HepG2 (cell line): Measurements from ENCODE around the gene CALM1. TPM values are rescaled to one million over a fixed set of nuclear protein-coding genes. Genes with fewer than 3 reads are reported as not detected.

Experiments
- FOXA3 ChIP-seq: IDR thresholded peaks from 2 replicates; pipeline ENCODE4 v1.6.1; 2016; ENCODE audit warnings: missing genetic modification reagents, missing compliant biosample characterization
- GFI1 ChIP-seq: sonication (generic); formaldehyde crosslinking; IDR thresholded peaks from 2 replicates; pipeline ENCODE4 v1.5.0; 2020; ENCODE audit warnings: missing genetic modification reagents, mild to moderate bottlenecking, borderline replicate concordance
- GPN1 ChIP-seq: sonication (generic); formaldehyde crosslinking; IDR thresholded peaks from 2 replicates; pipeline ENCODE4 v1.5.1; 2020; ENCODE audit warnings: missing genetic modification reagents, borderline replicate concordance
- HIVEP1 ChIP-seq: sonication (generic); formaldehyde crosslinking; IDR thresholded peaks from 2 replicates; pipeline ENCODE4 v1.4.0; 2020; ENCODE audit warnings: mild to moderate bottlenecking, missing genetic modification reagents
- MED1 ChIP-seq: sonication (generic); formaldehyde crosslinking; IDR thresholded peaks from 2 replicates; pipeline ENCODE4 v1.4.0; 2020; ENCODE audit warnings: missing genetic modification reagents
- MZF1 ChIP-seq: sonication (generic); formaldehyde crosslinking; IDR thresholded peaks from 2 replicates; pipeline ENCODE4 v1.8.1; 2023; ENCODE audit warnings: mild to moderate bottlenecking, missing genetic modification reagents, borderline replicate concordance
- NFE2L2 ChIP-seq: fragments of 150-350 bp; IDR thresholded peaks from 2 replicates; pipeline ENCODE4 v1.6.1; 2014; ENCODE audit warnings: low read length
- NFRKB ChIP-seq: fragments of 450-650 bp; IDR thresholded peaks from 2 replicates; pipeline ENCODE4 v1.6.1; 2017
- NR2F6 ChIP-seq, 2 experiments: IDR thresholded peaks; 2 replicates each; pipeline ENCODE4 v1.6.1; 2016; ENCODE audit warnings: antibody characterized with exemption in 1 of 2, mild to moderate bottlenecking in 1 of 2
- SOX13 ChIP-seq, 3 experiments: fragments of 450-650 bp in 1 of 3; sonication (generic) in 1 of 3; formaldehyde crosslinking in 1 of 3; IDR thresholded peaks in 2 of 3; conservative IDR thresholded peaks in 1 of 3; 2 replicates each; pipeline versions ENCODE4 v1.5.0 to v1.6.1; 2016 to 2020; ENCODE audit warnings: antibody characterized with exemption in 1 of 3, mild to moderate bottlenecking in 1 of 3, missing compliant biosample characterization in 1 of 3, missing genetic modification reagents in 1 of 3, moderate library complexity in 1 of 3
- SP1 ChIP-seq, 2 experiments: fragments of 450-650 bp in 1 of 2; sonication (generic) in 1 of 2; formaldehyde crosslinking in 1 of 2; IDR thresholded peaks; 2 replicates each; pipeline versions ENCODE4 v1.4.0 to v1.6.1; 2016 to 2020; ENCODE audit warnings: missing genetic modification reagents in 1 of 2
- YY1 ChIP-seq: IDR thresholded peaks from 2 replicates; pipeline ENCODE4 v1.6.1; 2011; ENCODE audit warnings: low read length, low read depth, moderate library complexity, mild to moderate bottlenecking; ENCODE audit not compliant: insufficient read depth, insufficient replicate concordance
- ZNF12 ChIP-seq: sonication (generic); formaldehyde crosslinking; IDR thresholded peaks from 2 replicates; pipeline ENCODE4 v1.5.0; 2020; ENCODE audit warnings: missing genetic modification reagents
- ZNF121 ChIP-seq: sonication (generic); formaldehyde crosslinking; IDR thresholded peaks from 2 replicates; pipeline ENCODE4 v1.5.0; 2020; ENCODE audit warnings: mild to moderate bottlenecking, missing genetic modification reagents
- ZNF552 ChIP-seq: sonication (generic); formaldehyde crosslinking; IDR thresholded peaks from 2 replicates; pipeline ENCODE4 v1.9.0; 2022; ENCODE audit warnings: missing genetic modification reagents, mild to moderate bottlenecking, borderline replicate concordance
- ZNF562 ChIP-seq: sonication (generic); formaldehyde crosslinking; IDR thresholded peaks from 2 replicates; pipeline ENCODE4 v1.8.0; 2022; ENCODE audit warnings: missing genetic modification reagents, borderline replicate concordance
- ZNF660 ChIP-seq: sonication (generic); formaldehyde crosslinking; IDR thresholded peaks from 2 replicates; pipeline ENCODE4 v1.5.1; 2020; ENCODE audit warnings: mild to moderate bottlenecking, low read depth, missing genetic modification reagents, borderline replicate concordance
- polyA plus RNA-seq, 8 experiments: library from polyadenylated mRNA; depleted of rRNA in 3 of 8; stranded (reverse) in 7 of 8; unstranded in 1 of 8; fragments of >200 nt; fragmentation: Illumina TruSeq in 4 of 8; extraction: Trizol in 4 of 8; gene quantifications; 2 replicates each; pipeline versions ENCODE4 v1.2.1 to v1.2.3, GENCODE V29; 2011 to 2016; ENCODE audit warnings: low read depth in 4 of 8, missing spikeins in 1 of 8, mixed read lengths in 1 of 8; ENCODE audit not compliant: insufficient read depth in 1 of 8
- total RNA-seq, 5 experiments: library from RNA; depleted of rRNA; stranded (reverse); fragments of >200 nt; fragmentation: Illumina TruSeq; extraction: Trizol; gene quantifications; 2 replicates each; pipeline ENCODE4 v1.2.3, GENCODE V29; 2016; ENCODE audit warnings: low read depth in 1 of 5
- TF ChIP-seq, protein P1 (sequence below): sonication (generic); formaldehyde crosslinking; IDR thresholded peaks from 2 replicates; pipeline ENCODE4 v1.4.0; 2020; ENCODE audit warnings: missing genetic modification reagents, low read depth, mild to moderate bottlenecking, borderline replicate concordance
- TF ChIP-seq, protein P2 (sequence below): sonication (generic); formaldehyde crosslinking; IDR thresholded peaks from 2 replicates; pipeline ENCODE4 v1.4.0; 2020; ENCODE audit warnings: mild to moderate bottlenecking, missing genetic modification reagents
- TF ChIP-seq, protein P3 (sequence below): IDR thresholded peaks from 2 replicates; pipeline ENCODE4 v1.6.1; 2018; ENCODE audit warnings: missing genetic modification reagents
- TF ChIP-seq, protein P4 (sequence below): IDR thresholded peaks from 2 replicates; pipeline ENCODE4 v1.6.1; 2016; ENCODE audit warnings: missing compliant biosample characterization, missing genetic modification reagents, borderline replicate concordance

CALM1 gene
- total and polyA plus RNA-seq, 2 of the 13 experiments (the other 11 are each of a cell fraction or from before 2014, with no cell fraction given) = 110 to 238 TPM

DNA sequence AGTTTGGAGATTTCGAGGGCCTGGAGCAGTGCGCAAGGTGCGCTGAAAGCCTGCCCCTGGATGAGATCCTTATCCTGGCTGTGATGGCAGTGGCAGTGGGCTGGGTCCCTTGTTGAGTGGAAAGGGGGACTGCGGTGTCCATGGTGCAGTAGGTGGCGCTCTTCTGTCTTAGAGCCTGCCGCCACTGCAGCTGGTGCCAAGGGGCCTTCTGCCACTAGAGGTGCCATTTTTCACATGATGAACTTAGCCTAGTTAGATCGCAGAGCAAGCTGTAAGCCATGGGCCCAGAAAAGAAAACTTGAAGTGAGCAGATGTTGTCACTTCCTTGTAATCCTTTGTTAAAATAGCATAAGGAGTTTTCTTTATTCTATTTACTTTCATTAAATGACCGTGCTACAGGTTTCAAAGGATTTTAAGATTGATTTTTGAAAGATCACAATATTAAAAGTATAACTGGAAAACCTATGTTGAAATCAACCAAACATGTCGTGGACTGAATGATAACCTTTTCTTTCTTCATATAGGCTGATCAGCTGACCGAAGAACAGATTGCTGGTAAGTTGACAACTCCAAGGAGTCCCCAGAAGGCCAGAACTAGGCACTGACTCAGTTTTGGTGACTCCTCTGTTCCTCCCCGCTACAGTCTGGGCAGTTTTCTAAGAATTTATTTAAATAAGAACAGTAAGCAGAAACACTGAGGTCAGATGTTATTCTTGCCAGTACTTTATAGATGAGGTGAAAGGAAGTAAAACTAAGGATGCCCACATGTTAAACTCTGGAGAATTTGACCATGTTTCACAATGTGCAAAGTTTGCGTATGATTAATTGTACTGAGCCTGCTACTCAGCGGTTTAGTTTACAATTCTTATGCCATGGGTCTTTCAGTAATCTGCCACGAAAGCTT, 3.0 kb downstream of the CALM1 start (continued):
- TF ChIP-seq YY1 (peak; percentile 64), MZF1 (CRISPR knock-in tag) (no peak), GPN1 (CRISPR knock-in tag) (no peak), NFE2L2 (no peak), ZNF562 (CRISPR knock-in tag) (no peak), ZNF552 (CRISPR knock-in tag) (no peak), SP1 (IDR thresholded peaks at IDR 0.05) (no peak), SP1 (CRISPR knock-in tag; IDR thresholded peaks at IDR 0.05) (0 out of 2 replicates have a peak, but pooled peaks have one; percentile 28), NR2F6 (IDR thresholded peaks at IDR 0.05) (no peak), NR2F6 (CRISPR knock-in tag; IDR thresholded peaks at IDR 0.05) (peak; percentile 56; the same call in 1 of the 2 replicates), MED1 (CRISPR knock-in tag) (peak; percentile 63; the same call in 1 of the 2 replicates), GFI1 (CRISPR knock-in tag) (no peak), HIVEP1 (CRISPR knock-in tag) (no peak), ZNF660 (CRISPR knock-in tag) (no peak), ZNF121 (no peak), ZNF12 (0 out of 2 replicates have a peak, but pooled peaks have one; percentile 37), SOX13 (IDR thresholded peaks at IDR 0.05) (no peak), SOX13 (CRISPR knock-in tag; conservative IDR thresholded peaks at IDR 0.05 in 1 of 2, IDR thresholded peaks at IDR 0.05 in 1 of 2) (peak in 1 of 2 experiments; percentile 47; a peak in 2 of 4 replicates), FOXA3 (CRISPR knock-in tag) (peak; percentile 47; the same call in 1 of the 2 replicates), NFRKB (no peak)
- TF ChIP-seq, protein P1, sequence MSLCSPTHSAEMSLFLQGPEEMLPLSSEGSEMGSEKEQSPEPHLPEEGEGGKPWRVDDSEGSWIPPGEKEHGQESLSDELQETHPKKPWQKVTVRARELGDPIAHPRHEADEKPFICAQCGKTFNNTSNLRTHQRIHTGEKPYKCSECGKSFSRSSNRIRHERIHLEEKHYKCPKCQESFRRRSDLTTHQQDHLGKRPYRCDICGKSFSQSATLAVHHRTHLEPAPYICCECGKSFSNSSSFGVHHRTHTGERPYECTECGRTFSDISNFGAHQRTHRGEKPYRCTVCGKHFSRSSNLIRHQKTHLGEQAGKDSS (CRISPR knock-in tag) = peak; percentile 43; the same call in 1 of the 2 replicates
- TF ChIP-seq, protein P2, sequence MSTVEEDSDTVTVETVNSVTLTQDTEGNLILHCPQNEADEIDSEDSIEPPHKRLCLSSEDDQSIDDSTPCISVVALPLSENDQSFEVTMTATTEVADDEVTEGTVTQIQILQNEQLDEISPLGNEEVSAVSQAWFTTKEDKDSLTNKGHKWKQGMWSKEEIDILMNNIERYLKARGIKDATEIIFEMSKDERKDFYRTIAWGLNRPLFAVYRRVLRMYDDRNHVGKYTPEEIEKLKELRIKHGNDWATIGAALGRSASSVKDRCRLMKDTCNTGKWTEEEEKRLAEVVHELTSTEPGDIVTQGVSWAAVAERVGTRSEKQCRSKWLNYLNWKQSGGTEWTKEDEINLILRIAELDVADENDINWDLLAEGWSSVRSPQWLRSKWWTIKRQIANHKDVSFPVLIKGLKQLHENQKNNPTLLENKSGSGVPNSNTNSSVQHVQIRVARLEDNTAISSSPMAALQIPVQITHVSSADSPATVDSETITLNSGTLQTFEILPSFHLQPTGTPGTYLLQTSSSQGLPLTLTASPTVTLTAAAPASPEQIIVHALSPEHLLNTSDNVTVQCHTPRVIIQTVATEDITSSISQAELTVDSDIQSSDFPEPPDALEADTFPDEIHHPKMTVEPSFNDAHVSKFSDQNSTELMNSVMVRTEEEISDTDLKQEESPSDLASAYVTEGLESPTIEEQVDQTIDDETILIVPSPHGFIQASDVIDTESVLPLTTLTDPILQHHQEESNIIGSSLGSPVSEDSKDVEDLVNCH (CRISPR knock-in tag) = no peak
- TF ChIP-seq, protein P3, sequence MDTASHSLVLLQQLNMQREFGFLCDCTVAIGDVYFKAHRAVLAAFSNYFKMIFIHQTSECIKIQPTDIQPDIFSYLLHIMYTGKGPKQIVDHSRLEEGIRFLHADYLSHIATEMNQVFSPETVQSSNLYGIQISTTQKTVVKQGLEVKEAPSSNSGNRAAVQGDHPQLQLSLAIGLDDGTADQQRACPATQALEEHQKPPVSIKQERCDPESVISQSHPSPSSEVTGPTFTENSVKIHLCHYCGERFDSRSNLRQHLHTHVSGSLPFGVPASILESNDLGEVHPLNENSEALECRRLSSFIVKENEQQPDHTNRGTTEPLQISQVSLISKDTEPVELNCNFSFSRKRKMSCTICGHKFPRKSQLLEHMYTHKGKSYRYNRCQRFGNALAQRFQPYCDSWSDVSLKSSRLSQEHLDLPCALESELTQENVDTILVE (CRISPR knock-in tag) = peak; percentile 32; the same call in 1 of the 2 replicates
- TF ChIP-seq, protein P4, sequence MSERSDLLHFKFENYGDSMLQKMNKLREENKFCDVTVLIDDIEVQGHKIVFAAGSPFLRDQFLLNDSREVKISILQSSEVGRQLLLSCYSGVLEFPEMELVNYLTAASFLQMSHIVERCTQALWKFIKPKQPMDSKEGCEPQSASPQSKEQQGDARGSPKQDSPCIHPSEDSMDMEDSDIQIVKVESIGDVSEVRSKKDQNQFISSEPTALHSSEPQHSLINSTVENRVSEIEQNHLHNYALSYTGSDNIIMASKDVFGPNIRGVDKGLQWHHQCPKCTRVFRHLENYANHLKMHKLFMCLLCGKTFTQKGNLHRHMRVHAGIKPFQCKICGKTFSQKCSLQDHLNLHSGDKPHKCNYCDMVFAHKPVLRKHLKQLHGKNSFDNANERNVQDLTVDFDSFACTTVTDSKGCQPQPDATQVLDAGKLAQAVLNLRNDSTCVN = 0 out of 2 replicates have a peak, but pooled peaks have one; percentile 37
